Hepatic stellate cell (primary cell): ENCODE results near the gene USP15.

Experiments
- DNase-seq: peaks from one replicate; pipeline ENCODE4 v3.0.0; 2011; ENCODE audit warnings: low spot score

Gene USP15

GRCh38 chr12:62259993-62260732 is at the start of gene USP15:
USP15 (plus strand) TSS chr12:62260404; CDS start chr12:62260415, 11 bp downstream.
- DNase-seq, result peak; percentile 84

- peak; percentile 10 for DNase-seq
Observed at GRCh38 chr12:62210422-62210821, 49.8 kb upstream of the USP15 start.

GRCh38 chr12:62211510-62211909 is 48.7 kb upstream of the USP15 start:
- no peak for DNase-seq

GRCh38 chr12:62214846-62215245 is 45.4 kb upstream of the USP15 start:
- DNase-seq, result no peak

GRCh38 chr12:62215506-62215905 is 44.7 kb upstream of the USP15 start:
- DNase-seq, result no peak

- DNase-seq, result no peak
Observed at GRCh38 chr12:62217466-62218194, 42.6 kb upstream of the USP15 start.

GRCh38 chr12:62221107-62221506 is 39.1 kb upstream of the USP15 start:
- no peak for DNase-seq

- DNase-seq, result no peak
Observed at GRCh38 chr12:62224601-62225000, 35.6 kb upstream of the USP15 start.

- DNase-seq, result no peak
Observed at GRCh38 chr12:62227091-62227490, 33.1 kb upstream of the USP15 start.

GRCh38 chr12:62230652-62231051 is 29.6 kb upstream of the USP15 start:
- DNase-seq, result no peak

GRCh38 chr12:62232143-62232729 is 28.0 kb upstream of the USP15 start:
- no peak for DNase-seq

- DNase-seq, result no peak
Observed at GRCh38 chr12:62233805-62234204, 26.4 kb upstream of the USP15 start.

- no peak for DNase-seq
Observed at GRCh38 chr12:62239571-62239970, 20.6 kb upstream of the USP15 start.

- DNase-seq, result no peak
Observed at GRCh38 chr12:62247281-62248045, 12.7 kb upstream of the USP15 start.

- DNase-seq, result no peak
Observed at GRCh38 chr12:62248873-62249272, 11.3 kb upstream of the USP15 start.

GRCh38 chr12:62249419-62249818 is 10.8 kb upstream of the USP15 start:
- DNase-seq, result no peak

- no peak for DNase-seq
Observed at GRCh38 chr12:62250671-62251608, 9.3 kb upstream of the USP15 start.

GRCh38 chr12:62251609-62251958 is 8.6 kb upstream of the USP15 start:
- DNase-seq, result no peak

- DNase-seq, result no peak
Observed at GRCh38 chr12:62252576-62252975, 7.6 kb upstream of the USP15 start.

- no peak for DNase-seq
Observed at GRCh38 chr12:62254967-62255366, 5.2 kb upstream of the USP15 start.

GRCh38 chr12:62256408-62257096 is 3.7 kb upstream of the USP15 start:
- DNase-seq, result no peak
